Spleen (tissue), 11 donors: ENCODE measurements around the gene LCN10. TPM values are rescaled to one million over a fixed set of nuclear protein-coding genes. Genes with fewer than 3 reads are reported as not detected.

Experiments used
- DNase-seq: peaks from one replicate; pipeline ENCODE4 v3.0.0-alpha.2; 2020
- H3K27ac ChIP-seq, 8 donors: fragments of 200-600 bp; sonication (generic) in 7 of 8; 1 replicate in 4 of 8; 2 replicates in 4 of 8; pipeline versions ENCODE4 v1.5.0 to v1.8.0; 2016 to 2021; ENCODE audit warnings: inconsistent platforms in 4 of 8, mild to moderate bottlenecking in 4 of 8, moderate library complexity in 1 of 8
- H3K27me3 ChIP-seq, 7 donors: fragments of 200-600 bp; sonication (generic) in 6 of 7; replicated peaks in 1 of 7; 1 replicate in 4 of 7; 2 replicates in 3 of 7; pipeline versions ENCODE4 v1.5.0 to v1.8.0; 2016 to 2021; ENCODE audit warnings: inconsistent platforms in 3 of 7, mild to moderate bottlenecking in 1 of 7
- H3K36me3 ChIP-seq, 6 donors: fragments of 200-600 bp; sonication (generic) in 5 of 6; 1 replicate in 4 of 6; 2 replicates in 2 of 6; pipeline versions ENCODE4 v1.5.0 to v1.8.0; 2016 to 2021; ENCODE audit warnings: inconsistent platforms in 2 of 6
- H3K4me1 ChIP-seq, 6 donors: fragments of 200-600 bp; sonication (generic) in 5 of 6; 1 replicate in 3 of 6; 2 replicates in 3 of 6; pipeline versions ENCODE4 v1.5.0 to v1.8.0; 2016 to 2021; ENCODE audit warnings: inconsistent platforms in 3 of 6
- H3K4me3 ChIP-seq, 8 donors: fragments of 200-600 bp; sonication (generic) in 7 of 8; 1 replicate in 4 of 8; 2 replicates in 4 of 8; pipeline versions ENCODE4 v1.5.0 to v1.8.0; 2016 to 2021; ENCODE audit warnings: inconsistent platforms in 4 of 8, mild to moderate bottlenecking in 4 of 8, moderate library complexity in 2 of 8
- H3K9me3 ChIP-seq, 8 donors: fragments of 200-600 bp; sonication (generic) in 7 of 8; 1 replicate in 4 of 8; 2 replicates in 4 of 8; pipeline versions ENCODE4 v1.5.0 to v1.8.0; 2016 to 2021; ENCODE audit warnings: inconsistent platforms in 4 of 8
- POLR2A ChIP-seq, 3 donors: fragments of 450-650 bp; IDR thresholded peaks; one replicate each; pipeline ENCODE4 v1.5.1; 2017; ENCODE audit warnings: antibody characterized with exemption in 3 of 3, mild to moderate bottlenecking in 1 of 3
- POLR2AphosphoS5 ChIP-seq, 3 donors: sonication (generic); formaldehyde crosslinking; IDR thresholded peaks; one replicate each; pipeline ENCODE4 v1.5.1; 2017; ENCODE audit warnings: antibody characterized with exemption in 3 of 3
- WGBS, 5 donors: extraction: QIAGEN DNeasy Blood & Tissue Kit in 3 of 5; methylation state at CpG; one replicate each; pipeline versions ENCODE4 v1.1.5 to v1.1.7; 2013 to 2018; 5-methylcytosine and 5-hydroxymethylcytosine counted together
- intact Hi-C: fragments of 100-400 bp; cut with DNase I; formaldehyde crosslinking; loops from one replicate; pipeline ENCODE4 v1.15.0; 2023; ENCODE audit warnings: low total_unique reads
- microRNA-seq, 3 donors: library from miRNA; unstranded; fragments of <30 nt; microRNA quantifications; one replicate each; pipeline versions ENCODE4 to v1.1.0, GENCODE V29; 2019 to 2020
- polyA plus RNA-seq, 3 donors: library from polyadenylated mRNA; stranded (reverse); fragments of 200-250 nt; gene quantifications; one replicate each; pipeline ENCODE4 v1.2.1, GENCODE V29; 2013
- small RNA-seq, 4 donors: library from RNA; depleted of rRNA; stranded (forward); fragments of <200 nt; gene quantifications; one replicate each; pipeline ENCODE3, GENCODE V24; 2016
- total RNA-seq, 7 donors: library from RNA; depleted of rRNA in 3 of 7; stranded (reverse); fragments of >200 nt in 3 of 7; fragmentation: NEBNext Ultra II Directional in 4 of 7; extraction: Animal tissue kit (Norgen Biotek cat#: 25700) in 4 of 7; gene quantifications; one replicate each; pipeline versions ENCODE4 v1.1.0 to v1.2.1, GENCODE V29; 2016 to 2021
- TF ChIP-seq, protein P1 (sequence below), 11 experiments: fragments of 200-600 bp in 7 of 11; fragments of 450-650 bp in 4 of 11; sonication (generic) in 4 of 11; IDR thresholded peaks in 8 of 11; conservative IDR thresholded peaks in 3 of 11; 1 replicate in 7 of 11; 2 replicates in 4 of 11; pipeline versions ENCODE4 v1.4.0 to v1.8.0; 2016 to 2021; ENCODE audit warnings: antibody characterized with exemption in 11 of 11, inconsistent platforms in 4 of 11, mild to moderate bottlenecking in 1 of 11
- donor health status: healthy with polysubstance abuse.
- donor health status: DM: no; HTN: no; CAD: no; lungs with moderate emphysema.
- donor health status: DM: no; HTN: no; CAD: no.
- donor health status: Bipolar disorder and iron deficiency.
- donor health status: healthy.
- donor health status: DM: no; HTN: no; CAD: no.
- donor health status: DM: yes; HTN: yes; CAD: no.

Gene LCN10
- total and polyA plus RNA-seq, 10 donors = 7.2 to 41.3 (median 15.8) TPM

DNA sequence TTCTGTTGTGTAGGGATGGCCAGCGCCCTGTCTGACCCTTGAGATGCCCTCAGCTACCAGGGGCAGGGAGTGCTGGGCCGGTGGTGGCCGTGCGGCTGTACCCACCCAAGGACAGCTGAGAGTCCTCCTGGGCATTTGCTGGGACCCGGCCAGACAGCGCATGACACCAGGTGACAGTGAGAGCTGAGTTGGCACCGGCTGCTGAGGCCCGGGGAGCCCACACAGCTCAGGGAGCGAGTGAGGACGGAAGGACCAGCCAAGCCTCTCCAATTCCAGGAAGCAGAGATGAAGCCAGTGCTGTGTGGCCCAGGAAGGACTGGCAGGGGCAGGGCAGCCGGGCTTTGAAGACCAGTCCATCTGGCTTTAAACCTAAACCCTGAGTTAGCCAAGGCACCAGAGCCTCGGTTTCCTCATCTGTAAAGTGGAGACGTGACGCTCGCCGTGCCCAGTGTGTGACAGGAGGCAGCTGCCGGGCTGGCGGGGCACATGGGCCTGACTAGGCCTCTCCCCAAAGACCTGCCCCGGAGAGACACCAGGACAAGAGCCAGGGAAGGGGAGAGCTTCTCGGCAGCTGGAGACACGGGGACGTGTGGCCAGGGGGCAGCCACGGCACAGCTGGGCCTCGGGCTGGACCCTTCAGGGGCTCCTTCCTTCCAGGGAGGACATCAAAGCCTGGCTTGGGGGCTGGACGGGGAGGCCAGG, 52.5 kb downstream of the LCN10 start:
- no peak for DNase-seq
- no peaks in the 10 kb centered on the region for H3K9me3 ChIP-seq
- H3K27me3 ChIP-seq = peaks cover 0 to 15% (median 0%) of the 10 kb centered on the region in 7 donors
- H3K36me3 ChIP-seq = no peaks in the 10 kb centered on the region
- H3K4me3 ChIP-seq = no peak overlapping the region
- WGBS, 5 donors = 89 to 96% (median 90%) methylated on average over 9 to 25 of the region's 25 CpGs
- intact Hi-C loops = no loop called here
- no peak overlapping the region for H3K27ac ChIP-seq
- TF ChIP-seq POLR2A (IDR thresholded peaks at IDR 0.05) = no peak
- no peak for TF ChIP-seq POLR2AphosphoS5 (IDR thresholded peaks at IDR 0.05)
- TF ChIP-seq, protein P1, sequence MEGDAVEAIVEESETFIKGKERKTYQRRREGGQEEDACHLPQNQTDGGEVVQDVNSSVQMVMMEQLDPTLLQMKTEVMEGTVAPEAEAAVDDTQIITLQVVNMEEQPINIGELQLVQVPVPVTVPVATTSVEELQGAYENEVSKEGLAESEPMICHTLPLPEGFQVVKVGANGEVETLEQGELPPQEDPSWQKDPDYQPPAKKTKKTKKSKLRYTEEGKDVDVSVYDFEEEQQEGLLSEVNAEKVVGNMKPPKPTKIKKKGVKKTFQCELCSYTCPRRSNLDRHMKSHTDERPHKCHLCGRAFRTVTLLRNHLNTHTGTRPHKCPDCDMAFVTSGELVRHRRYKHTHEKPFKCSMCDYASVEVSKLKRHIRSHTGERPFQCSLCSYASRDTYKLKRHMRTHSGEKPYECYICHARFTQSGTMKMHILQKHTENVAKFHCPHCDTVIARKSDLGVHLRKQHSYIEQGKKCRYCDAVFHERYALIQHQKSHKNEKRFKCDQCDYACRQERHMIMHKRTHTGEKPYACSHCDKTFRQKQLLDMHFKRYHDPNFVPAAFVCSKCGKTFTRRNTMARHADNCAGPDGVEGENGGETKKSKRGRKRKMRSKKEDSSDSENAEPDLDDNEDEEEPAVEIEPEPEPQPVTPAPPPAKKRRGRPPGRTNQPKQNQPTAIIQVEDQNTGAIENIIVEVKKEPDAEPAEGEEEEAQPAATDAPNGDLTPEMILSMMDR (IDR thresholded peaks at IDR 0.05 in 8 of 11, conservative IDR thresholded peaks at IDR 0.05 in 3 of 11) = no peak
- peaks cover 19 to 57% (median 40%) of the 10 kb centered on the region in 6 donors for H3K4me1 ChIP-seq

DNA sequence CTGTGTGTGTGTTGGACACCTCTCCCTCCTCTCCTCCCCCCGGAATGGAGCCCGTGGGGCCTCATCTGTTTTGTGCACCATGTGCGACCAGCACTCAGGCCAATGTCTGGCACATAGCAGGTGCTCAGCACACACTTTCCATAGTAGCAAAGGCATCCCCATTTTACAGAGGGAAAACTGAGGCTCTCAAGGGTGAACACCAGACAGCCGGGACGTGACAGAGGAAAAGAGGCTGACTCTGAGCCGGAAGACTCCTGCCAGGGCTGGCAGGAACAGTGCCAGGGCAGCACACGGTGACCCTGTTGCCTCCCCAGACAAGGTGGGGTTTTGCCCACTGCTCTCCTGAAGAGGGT, 53.7 kb downstream of the LCN10 start:
- Histone ChIP-seq H3K27ac (peak overlapping the region in 2 of 8 donors; percentile 99), H3K27me3 (peaks cover 0 to 6% (median 0%) of the 10 kb centered on the region in 7 donors), H3K9me3 (no peaks in the 10 kb centered on the region), H3K4me3 (no peak overlapping the region), H3K4me1 (peaks cover 20 to 60% (median 45%) of the 10 kb centered on the region in 6 donors), H3K36me3 (peaks cover 0 to 8% (median 0%) of the 10 kb centered on the region in 6 donors)
- intact Hi-C loops = no loop called here
- no peak for DNase-seq
- TF ChIP-seq POLR2A (IDR thresholded peaks at IDR 0.05) = no peak
- no peak for TF ChIP-seq POLR2AphosphoS5 (IDR thresholded peaks at IDR 0.05)
- WGBS, 5 donors = 69 to 81% (median 76%) methylated on average over 6 to 7 of the region's 7 CpGs

DNA sequence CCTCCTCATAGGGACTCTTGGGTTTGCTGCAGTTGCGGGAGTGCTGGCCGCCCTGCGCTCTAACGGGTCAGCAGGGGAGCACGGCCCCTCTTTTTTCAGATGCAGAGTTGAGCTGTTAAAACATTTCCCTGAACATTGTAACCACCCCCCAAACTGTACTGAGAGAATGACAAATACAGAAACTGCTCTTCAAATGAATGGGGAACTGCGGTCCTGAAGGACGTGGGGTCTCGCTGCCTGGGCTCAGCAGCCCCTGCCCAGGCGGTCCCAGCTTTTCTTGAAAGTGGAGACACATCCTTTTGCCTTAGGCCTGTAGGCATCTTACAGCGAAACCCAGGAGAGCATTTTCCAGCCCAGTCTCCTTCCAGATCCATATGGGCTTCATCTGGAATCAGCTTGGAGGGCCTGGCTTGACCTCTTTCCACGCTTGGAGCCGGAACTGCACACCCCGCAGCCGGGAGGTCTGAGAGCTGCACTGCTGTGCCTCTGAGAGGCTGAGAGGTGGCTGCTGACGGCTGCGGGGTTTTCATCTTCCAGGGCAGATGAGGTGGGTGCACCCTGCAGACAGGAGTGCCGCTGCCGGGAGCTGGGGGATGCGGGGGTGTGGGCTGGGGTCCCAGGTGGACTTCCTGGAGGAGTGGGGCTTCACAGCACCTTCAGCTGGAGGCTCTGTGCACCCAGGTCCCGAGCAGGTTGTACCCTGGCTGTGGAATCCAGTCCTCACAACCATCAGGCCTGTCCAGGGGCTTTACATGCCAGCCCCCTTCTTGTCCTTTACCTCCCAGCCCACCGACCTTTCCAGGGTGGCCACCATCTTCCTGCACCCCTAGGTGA, 54.2 kb downstream of the LCN10 start:
- Histone ChIP-seq H3K27ac (peak overlapping the region in 5 of 8 donors; percentile 92 to 99 (median 98)), H3K27me3 (peaks cover 0 to 5% (median 0%) of the 10 kb centered on the region in 7 donors), H3K36me3 (peaks cover 0 to 14% (median 0%) of the 10 kb centered on the region in 6 donors), H3K4me1 (peaks cover 20 to 60% (median 44%) of the 10 kb centered on the region in 6 donors), H3K4me3 (peak overlapping the region in 2 of 8 donors; percentile 78 to 95), H3K9me3 (no peaks in the 10 kb centered on the region)
- TF ChIP-seq, protein P1 (IDR thresholded peaks at IDR 0.05 in 8 of 11, conservative IDR thresholded peaks at IDR 0.05 in 3 of 11) = no peak
- no peak for TF ChIP-seq POLR2A (IDR thresholded peaks at IDR 0.05)
- no peak for TF ChIP-seq POLR2AphosphoS5 (IDR thresholded peaks at IDR 0.05)
- DNase-seq = no peak
- intact Hi-C loops = no loop called here
- 49 to 72% (median 65%) methylated on average over 17 to 21 of the region's 21 CpGs for WGBS, 5 donors

Small RNAs within 50 kb of the gene (microRNA-seq; reads per million reads assigned to microRNA genes)
- gene MIR6722 = 0 reads per million in 3 donors

Small RNAs within 50 kb of the gene (small RNA-seq; reads per million reads assigned to genes)
- gene ATP6V1G1P3 = 0 reads per million in 4 donors
- 0 reads per million in 4 donors for gene MIR6722

Other genes starting within 250 kb of the LCN10 start
- gene NOTCH1, start 196.9 kb downstream of the LCN10 start, total RNA-seq = 100 to 1,000 TPM in 4 of 7 donors, 10 to 100 TPM in 3; 88.6 to 140 (median 117) TPM
- 10 to 100 TPM in 1 of 3 donors, 1 to 10 TPM in 2; 4.9 to 27.2 (median 8.3) TPM for gene NOTCH1, start 196.9 kb downstream of the LCN10 start, polyA plus RNA-seq
- 100 to 1,000 TPM; 132 to 246 (median 179) TPM for gene EGFL7, start 80.0 kb downstream of the LCN10 start, total RNA-seq
- gene EGFL7, start 80.0 kb downstream of the LCN10 start, polyA plus RNA-seq = 100 to 1,000 TPM; 169 to 522 (median 409) TPM
- gene AGPAT2, start 55.5 kb downstream of the LCN10 start, total RNA-seq = 10 to 100 TPM; 26.9 to 47.7 (median 40.4) TPM
- 10 to 100 TPM; 31.9 to 43.8 (median 35.1) TPM for gene AGPAT2, start 55.5 kb downstream of the LCN10 start, polyA plus RNA-seq
- gene DIPK1B, start 30.4 kb downstream of the LCN10 start, total RNA-seq = 10 to 100 TPM in 5 of 7 donors, 1 to 10 TPM in 2; 5.2 to 26.5 (median 13.3) TPM
- 10 to 100 TPM in 2 of 3 donors, 1 to 10 TPM in 1; 8.2 to 16.8 (median 11.3) TPM for gene DIPK1B, start 30.4 kb downstream of the LCN10 start, polyA plus RNA-seq
- 1 to 10 TPM; 1.2 to 8.7 (median 3.7) TPM for gene LCN6, start 5.6 kb upstream of the LCN10 start, total RNA-seq
- gene LCN6, start 5.6 kb upstream of the LCN10 start, polyA plus RNA-seq = 10 to 100 TPM in 1 of 3 donors, 1 to 10 TPM in 2; 3.7 to 18.9 (median 5.0) TPM
- gene LCN8, start 15.3 kb upstream of the LCN10 start, total RNA-seq = 1 to 10 TPM in 1 of 7 donors, under 1 TPM in 2, not detected in 4; 0.13 to 2.8 (median 0.51) TPM
- under 1 TPM; 0.22 to 0.70 (median 0.46) TPM for gene LCN8, start 15.3 kb upstream of the LCN10 start, polyA plus RNA-seq
- under 1 TPM in 1 of 7 donors, not detected in 6; 0.35 TPM for gene LCN15, start 21.6 kb upstream of the LCN10 start, total RNA-seq
- not detected for gene LCN15, start 21.6 kb upstream of the LCN10 start, polyA plus RNA-seq
- 10 to 100 TPM; 32.1 to 50.7 (median 44.3) TPM for gene TMEM141, start 48.4 kb upstream of the LCN10 start, total RNA-seq
- gene TMEM141, start 48.4 kb upstream of the LCN10 start, polyA plus RNA-seq = 10 to 100 TPM; 54.5 to 92.8 (median 92.6) TPM
- gene CCDC183, start 53.4 kb upstream of the LCN10 start, total RNA-seq = 1 to 10 TPM in 1 of 7 donors, under 1 TPM in 6; 0.44 to 1.6 (median 0.68) TPM
- 1 to 10 TPM in 1 of 3 donors, under 1 TPM in 2; 0.41 to 1.2 (median 0.99) TPM for gene CCDC183, start 53.4 kb upstream of the LCN10 start, polyA plus RNA-seq
- gene RABL6, start 65.0 kb upstream of the LCN10 start, total RNA-seq = 10 to 100 TPM; 47.9 to 68.2 (median 58.2) TPM
- gene RABL6, start 65.0 kb upstream of the LCN10 start, polyA plus RNA-seq = 10 to 100 TPM; 32.7 to 70.0 (median 38.3) TPM
- gene AJM1, start 99.5 kb upstream of the LCN10 start, total RNA-seq = 10 to 100 TPM in 1 of 7 donors, 1 to 10 TPM in 6; 3.3 to 13.1 (median 6.3) TPM
- 1 to 10 TPM in 2 of 3 donors, under 1 TPM in 1; 0.91 to 3.9 (median 1.0) TPM for gene AJM1, start 99.5 kb upstream of the LCN10 start, polyA plus RNA-seq
- gene PHPT1, start 106.5 kb upstream of the LCN10 start, total RNA-seq = 10 to 100 TPM; 32.3 to 71.0 (median 63.3) TPM
- 100 to 1,000 TPM in 2 of 3 donors, 10 to 100 TPM in 1; 95.9 to 117 (median 106) TPM for gene PHPT1, start 106.5 kb upstream of the LCN10 start, polyA plus RNA-seq
- 10 to 100 TPM in 5 of 7 donors, 1 to 10 TPM in 2; 5.4 to 20.8 (median 11.3) TPM for gene MAMDC4, start 109.4 kb upstream of the LCN10 start, total RNA-seq
- 10 to 100 TPM in 2 of 3 donors, 1 to 10 TPM in 1; 4.9 to 32.0 (median 12.7) TPM for gene MAMDC4, start 109.4 kb upstream of the LCN10 start, polyA plus RNA-seq
- gene EDF1, start 123.4 kb upstream of the LCN10 start, total RNA-seq = 100 to 1,000 TPM; 184 to 241 (median 225) TPM
- gene EDF1, start 123.4 kb upstream of the LCN10 start, polyA plus RNA-seq = 100 to 1,000 TPM; 347 to 462 (median 441) TPM
- gene TRAF2, start 143.6 kb upstream of the LCN10 start, total RNA-seq = 10 to 100 TPM; 14.9 to 49.7 (median 29.6) TPM
- gene TRAF2, start 143.6 kb upstream of the LCN10 start, polyA plus RNA-seq = 10 to 100 TPM; 13.6 to 23.1 (median 19.6) TPM
- 100 to 1,000 TPM in 6 of 7 donors, 10 to 100 TPM in 1; 97.6 to 170 (median 105) TPM for gene FBXW5, start 201.8 kb upstream of the LCN10 start, total RNA-seq
- 100 to 1,000 TPM in 2 of 3 donors, 10 to 100 TPM in 1; 90.8 to 154 (median 123) TPM for gene FBXW5, start 201.8 kb upstream of the LCN10 start, polyA plus RNA-seq
- 1 to 10 TPM in 6 of 7 donors, not detected in 1; 2.3 to 7.4 (median 3.8) TPM for gene C8G, start 202.3 kb upstream of the LCN10 start, total RNA-seq
- gene C8G, start 202.3 kb upstream of the LCN10 start, polyA plus RNA-seq = 1 to 10 TPM; 3.2 to 4.3 (median 3.7) TPM
- gene LCN12, start 209.3 kb upstream of the LCN10 start, total RNA-seq = 10 to 100 TPM in 4 of 7 donors, 1 to 10 TPM in 3; 3.1 to 63.4 (median 12.5) TPM
- gene LCN12, start 209.3 kb upstream of the LCN10 start, polyA plus RNA-seq = 1 to 10 TPM in 2 of 3 donors, under 1 TPM in 1; 0.83 to 6.7 (median 4.8) TPM
- gene PTGDS, start 234.6 kb upstream of the LCN10 start, total RNA-seq = 100 to 1,000 TPM; 134 to 457 (median 378) TPM
- 1,000 to 10,000 TPM in 1 of 3 donors, 100 to 1,000 TPM in 2; 462 to 1,396 (median 703) TPM for gene PTGDS, start 234.6 kb upstream of the LCN10 start, polyA plus RNA-seq
- gene LCNL1, start 240.1 kb upstream of the LCN10 start, total RNA-seq = 1 to 10 TPM; 1.8 to 8.3 (median 3.3) TPM
- 1 to 10 TPM; 1.3 to 4.7 (median 2.3) TPM for gene LCNL1, start 240.1 kb upstream of the LCN10 start, polyA plus RNA-seq
- gene PAXX, start 249.5 kb upstream of the LCN10 start, total RNA-seq = 10 to 100 TPM; 51.3 to 72.9 (median 63.9) TPM
- 100 to 1,000 TPM; 168 to 264 (median 261) TPM for gene PAXX, start 249.5 kb upstream of the LCN10 start, polyA plus RNA-seq